ENCODE measurements around the gene METTL26. TPM values are rescaled to one million over a fixed set of nuclear protein-coding genes. Genes with fewer than 3 reads are reported as not detected.

The METTL26 gene
- total and polyA plus RNA-seq, 9 of the 15 experiments (the other 6 are each of a cell fraction or from before 2014, with no cell fraction given) = 7.3 to 262 (median 80.9) TPM

GRCh38 chr16:636206-637080 is at the start of gene METTL26 (continued):
- TF ChIP-seq HNRNPL (IDR thresholded peaks at IDR 0.05; ENCODE audit: low read depth, low read length) (peak; percentile 69; the same call in 1 of the 2 replicates), RBM34 (IDR thresholded peaks at IDR 0.05; ENCODE audit: borderline replicate concordance, insufficient read depth, low read length) (no peak), FOXJ2 (tag; IDR thresholded peaks at IDR 0.05) (peak; percentile 67; the same call in 1 of the 2 replicates), ZNF140 (CRISPR knock-in tag; IDR thresholded peaks at IDR 0.05) (no peak), ZSCAN32 (CRISPR knock-in tag; IDR thresholded peaks at IDR 0.05) (no peak), SFPQ (IDR thresholded peaks at IDR 0.05; ENCODE audit: low read depth, low read length) (no peak), XRCC5 (IDR thresholded peaks at IDR 0.05; ENCODE audit: low read depth, low read length) (peak; percentile 87), BCL6 (CRISPR knock-in tag; IDR thresholded peaks at IDR 0.05) (no peak), POLR2H (tag; IDR thresholded peaks at IDR 0.05; ENCODE audit: low read depth) (peak; percentile 100), TCF7L2 (IDR thresholded peaks at IDR 0.05; ENCODE audit: low read depth, low read length) (no peak), SRF (CRISPR knock-in tag; IDR thresholded peaks at IDR 0.05) (peak; percentile 4 to 44; a peak in 1 of 4 replicates), TRIM24 (IDR thresholded peaks at IDR 0.05) (peak in 1 of 2 experiments; percentile 36; a peak in 2 of 4 replicates), ZNF445 (CRISPR knock-in tag; IDR thresholded peaks at IDR 0.05; ENCODE audit: low read depth) (no peak), CLOCK (CRISPR knock-in tag; IDR thresholded peaks at IDR 0.05; ENCODE audit: borderline replicate concordance) (no peak), RUNX1 (IDR thresholded peaks at IDR 0.05; ENCODE audit: low read depth) (no peak; the same call in 1 of the 2 replicates), NFYB (IDR thresholded peaks at IDR 0.05; ENCODE audit: extremely low read depth, insufficient read length) (no peak), SMAD1 (IDR thresholded peaks at IDR 0.05; ENCODE audit: low read depth, low read length, partially characterized antibody) (peak; percentile 58), ETS1 (conservative IDR thresholded peaks at IDR 0.05; ENCODE audit: control insufficient read depth, low read depth, low read length) (peak; percentile 92), HSF4 (CRISPR knock-in tag; IDR thresholded peaks at IDR 0.05; ENCODE audit: borderline replicate concordance) (no peak), ATF7 (IDR thresholded peaks at IDR 0.05) (peak; percentile 77; the same call in 1 of the 2 replicates)
- TF ChIP-seq, protein P1, sequence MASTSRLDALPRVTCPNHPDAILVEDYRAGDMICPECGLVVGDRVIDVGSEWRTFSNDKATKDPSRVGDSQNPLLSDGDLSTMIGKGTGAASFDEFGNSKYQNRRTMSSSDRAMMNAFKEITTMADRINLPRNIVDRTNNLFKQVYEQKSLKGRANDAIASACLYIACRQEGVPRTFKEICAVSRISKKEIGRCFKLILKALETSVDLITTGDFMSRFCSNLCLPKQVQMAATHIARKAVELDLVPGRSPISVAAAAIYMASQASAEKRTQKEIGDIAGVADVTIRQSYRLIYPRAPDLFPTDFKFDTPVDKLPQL (IDR thresholded peaks at IDR 0.05; ENCODE audit: extremely low read depth, insufficient read length) = no peak
